Astrocyte (in vitro differentiated cells and primary cell): ENCODE results near the gene C2CD5. TPM values are rescaled to one million over a fixed set of nuclear protein-coding genes. Genes with fewer than 3 reads are reported as not detected.

Experiments used
- DNase-seq: peaks from one replicate; pipeline ENCODE4 v3.0.0-alpha.2; 2010; ENCODE audit warnings: low read depth
- FAIRE-seq: peaks from 2 replicates; lab custom pipeline; 2011; peaks lifted over from hg19 to GRCh38; lab: Jason Lieb, UNC
- H2AFZ ChIP-seq: 2 replicates; pipeline ENCODE4 v1.6.0; 2012; ENCODE audit warnings: low read depth, low read length, inconsistent platforms
- H3K27ac ChIP-seq: 2 replicates; pipeline ENCODE4 v1.5.1; 2011; ENCODE audit warnings: low read depth, low read length, inconsistent platforms
- H3K27me3 ChIP-seq: 2 replicates; pipeline ENCODE4 v1.6.0; 2011; ENCODE audit warnings: low read length, inconsistent platforms; ENCODE audit not compliant: insufficient read depth
- H3K36me3 ChIP-seq: 2 replicates; pipeline ENCODE4 v1.5.1; 2011; ENCODE audit warnings: low read length, inconsistent platforms; ENCODE audit not compliant: insufficient read depth
- H3K4me1 ChIP-seq: 2 replicates; pipeline ENCODE4 v1.5.1; 2011; ENCODE audit warnings: low read length, inconsistent platforms; ENCODE audit not compliant: insufficient read depth
- H3K4me2 ChIP-seq: 2 replicates; pipeline ENCODE4 v1.6.0; 2012; ENCODE audit warnings: low read length, inconsistent platforms
- H3K4me3 ChIP-seq: 2 replicates; pipeline ENCODE4 v1.5.1; 2011; ENCODE audit warnings: low read depth, mild to moderate bottlenecking, low read length, inconsistent platforms; ENCODE audit not compliant: insufficient read depth
- H3K79me2 ChIP-seq: 2 replicates; pipeline ENCODE4 v1.6.0; 2012; ENCODE audit warnings: mild to moderate bottlenecking, low read length, inconsistent platforms; ENCODE audit not compliant: insufficient read depth
- H3K9ac ChIP-seq: 2 replicates; pipeline ENCODE4 v1.6.0; 2012; ENCODE audit warnings: mild to moderate bottlenecking, low read length, inconsistent platforms
- H3K9me3 ChIP-seq: 2 replicates; pipeline ENCODE4 v1.5.1; 2012; ENCODE audit warnings: low read depth, mild to moderate bottlenecking, low read length, inconsistent platforms; ENCODE audit not compliant: insufficient read depth
- H4K20me1 ChIP-seq: 2 replicates; pipeline ENCODE4 v1.6.0; 2012; ENCODE audit warnings: low read length, inconsistent platforms; ENCODE audit not compliant: insufficient read depth
- H3K27ac Mint-ChIP-seq: one replicate; pipeline ENCODE4 v1.8.0; 2021; ENCODE audit warnings: mild to moderate bottlenecking, mixed read lengths; ENCODE audit not compliant: unreplicated experiment
- H3K27me3 Mint-ChIP-seq: one replicate; pipeline ENCODE4 v1.8.0; 2021; ENCODE audit warnings: low read depth, mixed read lengths; ENCODE audit not compliant: unreplicated experiment
- H3K36me3 Mint-ChIP-seq: one replicate; pipeline ENCODE4 v1.8.0; 2021; ENCODE audit warnings: low read depth, mixed read lengths; ENCODE audit not compliant: unreplicated experiment
- H3K4me1 Mint-ChIP-seq: one replicate; pipeline ENCODE4 v1.8.0; 2021; ENCODE audit warnings: low read depth, mixed read lengths; ENCODE audit not compliant: unreplicated experiment
- H3K4me3 Mint-ChIP-seq: one replicate; pipeline ENCODE4 v1.8.0; 2021; ENCODE audit warnings: mild to moderate bottlenecking, moderate library complexity, mixed read lengths; ENCODE audit not compliant: unreplicated experiment
- H3K9me3 Mint-ChIP-seq: one replicate; pipeline ENCODE4 v1.8.0; 2021; ENCODE audit warnings: mild to moderate bottlenecking, mixed read lengths; ENCODE audit not compliant: unreplicated experiment
- EZH2 ChIP-seq: IDR thresholded peaks from 2 replicates; pipeline ENCODE4 v1.6.1; 2012; ENCODE audit warnings: mild to moderate bottlenecking, low read length, inconsistent platforms; ENCODE audit not compliant: insufficient read depth
- total RNA-seq: library from RNA; stranded (reverse); gene quantifications from 2 replicates; pipeline ENCODE4 v1.2.1, GENCODE V29; 2021
- TF ChIP-seq, protein P1 (sequence below): IDR thresholded peaks from 2 replicates; pipeline ENCODE4 v1.5.1; 2011; ENCODE audit warnings: low read depth, mild to moderate bottlenecking, inconsistent platforms, low read length, moderate library complexity; ENCODE audit not compliant: insufficient read depth

The C2CD5 gene
- total RNA-seq, 1 donor from 2014 or later = 14.7 TPM

DNA sequence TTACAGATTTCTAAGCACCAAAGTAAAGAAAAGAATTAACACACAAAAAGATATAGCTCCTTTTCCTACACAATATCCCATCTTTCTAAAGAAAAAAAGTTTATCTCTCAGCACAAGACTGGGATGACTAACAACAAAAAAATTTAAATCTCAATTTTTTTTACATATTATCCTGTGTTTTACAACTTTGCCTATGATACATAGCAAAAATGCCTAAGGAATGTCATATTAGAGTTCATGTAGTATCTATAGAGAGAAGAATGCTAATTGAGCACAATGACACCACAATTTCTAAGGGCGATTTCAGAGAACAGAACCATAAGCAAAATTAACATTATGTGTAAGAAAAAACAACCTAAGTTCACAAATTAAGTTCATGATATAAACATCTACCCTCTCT is 16.3 kb downstream of the C2CD5 start:
- peak overlapping the region; percentile 88 for H3K27ac Mint-ChIP-seq

DNA sequence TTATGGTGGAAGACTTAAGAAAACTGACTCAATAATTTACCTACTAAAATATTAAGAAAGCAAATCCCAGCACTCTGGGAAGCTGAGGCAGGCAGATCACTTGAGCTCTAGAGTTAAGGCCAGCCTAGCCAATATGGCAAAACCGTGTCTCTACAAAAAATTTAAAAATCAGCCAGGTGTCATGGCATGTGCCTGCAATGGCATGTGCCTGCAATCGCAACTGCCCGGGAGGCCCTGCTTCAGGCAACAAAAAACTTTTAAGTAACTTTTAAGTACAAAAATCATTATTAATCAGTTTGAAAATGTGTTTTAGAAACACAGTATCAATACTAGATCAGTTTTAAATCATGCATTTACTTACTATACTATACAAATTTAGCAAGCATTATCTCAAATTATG is 17.5 kb downstream of the C2CD5 start:
- Histone ChIP-seq H3K27me3 (no peaks in the 10 kb centered on the region), H3K27ac (no peak overlapping the region), H3K4me2 (no peak overlapping the region), H3K9ac (no peak overlapping the region), H3K4me1 (peaks cover 8% of the 10 kb centered on the region), H2AFZ (no peak overlapping the region), H3K4me3 (no peak overlapping the region), H3K36me3 (peaks cover 3% of the 10 kb centered on the region), H4K20me1 (no peaks in the 10 kb centered on the region), H3K9me3 (no peaks in the 10 kb centered on the region), H3K79me2 (no peaks in the 10 kb centered on the region)
- H3K9me3 Mint-ChIP-seq = peaks cover 3% of the 10 kb centered on the region
- no peak overlapping the region for H3K27ac Mint-ChIP-seq
- DNase-seq (no peak), FAIRE-seq (no peak)
- H3K36me3 Mint-ChIP-seq = peaks cover 9% of the 10 kb centered on the region
- peaks cover 12% of the 10 kb centered on the region for H3K4me1 Mint-ChIP-seq
- no peaks in the 10 kb centered on the region for H3K27me3 Mint-ChIP-seq
- TF ChIP-seq, protein P1, sequence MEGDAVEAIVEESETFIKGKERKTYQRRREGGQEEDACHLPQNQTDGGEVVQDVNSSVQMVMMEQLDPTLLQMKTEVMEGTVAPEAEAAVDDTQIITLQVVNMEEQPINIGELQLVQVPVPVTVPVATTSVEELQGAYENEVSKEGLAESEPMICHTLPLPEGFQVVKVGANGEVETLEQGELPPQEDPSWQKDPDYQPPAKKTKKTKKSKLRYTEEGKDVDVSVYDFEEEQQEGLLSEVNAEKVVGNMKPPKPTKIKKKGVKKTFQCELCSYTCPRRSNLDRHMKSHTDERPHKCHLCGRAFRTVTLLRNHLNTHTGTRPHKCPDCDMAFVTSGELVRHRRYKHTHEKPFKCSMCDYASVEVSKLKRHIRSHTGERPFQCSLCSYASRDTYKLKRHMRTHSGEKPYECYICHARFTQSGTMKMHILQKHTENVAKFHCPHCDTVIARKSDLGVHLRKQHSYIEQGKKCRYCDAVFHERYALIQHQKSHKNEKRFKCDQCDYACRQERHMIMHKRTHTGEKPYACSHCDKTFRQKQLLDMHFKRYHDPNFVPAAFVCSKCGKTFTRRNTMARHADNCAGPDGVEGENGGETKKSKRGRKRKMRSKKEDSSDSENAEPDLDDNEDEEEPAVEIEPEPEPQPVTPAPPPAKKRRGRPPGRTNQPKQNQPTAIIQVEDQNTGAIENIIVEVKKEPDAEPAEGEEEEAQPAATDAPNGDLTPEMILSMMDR = no peak
- no peak for TF ChIP-seq EZH2
- no peak overlapping the region for H3K4me3 Mint-ChIP-seq

More for the DNA sequence above, 16.3 kb downstream of the C2CD5 start:
- Mint-ChIP-seq H3K36me3 (peaks cover 15% of the 10 kb centered on the region), H3K9me3 (peaks cover 3% of the 10 kb centered on the region), H3K4me3 (no peak overlapping the region), H3K4me1 (peaks cover 12% of the 10 kb centered on the region), H3K27me3 (no peaks in the 10 kb centered on the region)
- no peaks in the 10 kb centered on the region for H3K27me3 ChIP-seq
- H3K4me3 ChIP-seq = no peak overlapping the region
- DNase-seq (peak; percentile 66), FAIRE-seq (peak; percentile 55)
- H3K79me2 ChIP-seq = no peaks in the 10 kb centered on the region
- H2AFZ ChIP-seq = peak overlapping the region; percentile 14
- no peaks in the 10 kb centered on the region for H3K9me3 ChIP-seq
- peaks cover 8% of the 10 kb centered on the region for H3K4me1 ChIP-seq
- no peak overlapping the region for H3K9ac ChIP-seq
- H4K20me1 ChIP-seq = no peaks in the 10 kb centered on the region
- TF ChIP-seq, protein P1 = no peak
- TF ChIP-seq EZH2 = no peak
- H3K36me3 ChIP-seq = peaks cover 9% of the 10 kb centered on the region
- H3K27ac ChIP-seq = peak overlapping the region; percentile 84
- peak overlapping the region; percentile 74 for H3K4me2 ChIP-seq

DNA sequence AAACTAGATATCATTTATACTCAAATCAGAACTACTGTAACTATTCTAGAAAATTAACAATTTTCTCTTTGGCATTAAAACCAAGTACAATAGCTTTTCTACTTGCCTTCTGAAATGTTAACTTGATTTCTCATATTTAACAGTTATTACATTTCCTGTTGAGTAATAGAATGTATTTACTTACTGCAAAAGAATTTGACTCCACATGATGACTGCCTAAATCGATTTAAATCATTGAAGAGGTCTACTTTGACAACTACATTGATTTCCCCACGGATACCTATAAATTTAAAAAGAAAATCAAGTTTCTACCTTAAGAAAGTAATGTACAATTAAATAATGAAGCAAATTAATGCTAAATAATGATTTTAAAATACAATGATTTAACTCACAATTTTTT is 18.9 kb downstream of the C2CD5 start:
- Histone ChIP-seq H3K9ac (no peak overlapping the region), H3K9me3 (no peaks in the 10 kb centered on the region), H3K4me1 (peaks cover 8% of the 10 kb centered on the region), H3K4me2 (peak overlapping the region; percentile 13), H4K20me1 (no peaks in the 10 kb centered on the region), H3K27ac (no peak overlapping the region), H3K79me2 (no peaks in the 10 kb centered on the region), H3K27me3 (no peaks in the 10 kb centered on the region), H3K36me3 (peaks cover 3% of the 10 kb centered on the region), H2AFZ (no peak overlapping the region), H3K4me3 (no peak overlapping the region)
- TF ChIP-seq EZH2 = no peak
- TF ChIP-seq, protein P1 = no peak
- DNase-seq (peak; percentile 6), FAIRE-seq (peak; percentile 5)
- Mint-ChIP-seq H3K36me3 (no peaks in the 10 kb centered on the region), H3K27ac (no peak overlapping the region), H3K4me1 (peaks cover 12% of the 10 kb centered on the region), H3K9me3 (no peaks in the 10 kb centered on the region), H3K27me3 (no peaks in the 10 kb centered on the region), H3K4me3 (no peak overlapping the region)
